HG02759 (cell line): Measurements from ENCODE around the gene GRB2.
A peak's percentile ranks its signal among the peaks of the same experiment; 100 is the strongest.
"Not testable (repeated sequence)": the region's sequence is repeated elsewhere in the genome, so short reads cannot be mapped to it uniquely, and the experiment has no call there.

Experiments
- ATAC-seq: cut with Tn5 transposase; IDR thresholded peaks from one replicate; pipeline ENCODE4 v1.9.1; 2021; ENCODE audit warnings: mild to moderate bottlenecking, moderate library complexity; ENCODE audit not compliant: unreplicated experiment

Gene GRB2

DNA sequence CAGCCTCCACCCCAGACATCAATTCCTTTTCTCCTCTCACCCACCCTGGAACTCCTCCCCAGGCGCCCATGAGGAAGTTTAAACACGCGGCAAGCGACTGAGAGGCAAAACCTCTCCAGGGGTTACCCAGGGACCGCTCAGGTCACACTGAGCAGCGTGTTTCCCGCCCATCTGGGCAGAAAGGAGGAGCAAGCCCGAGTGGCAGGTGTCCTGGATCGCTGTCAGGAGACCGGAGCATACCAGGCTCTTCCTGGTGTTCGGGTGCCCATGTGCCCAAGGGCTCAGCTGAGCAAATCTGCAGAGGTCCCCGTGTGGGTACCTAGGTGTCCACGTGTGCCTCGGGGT lies 116.7 kb downstream of the GRB2 start:
- peak; percentile 4 for ATAC-seq

DNA sequence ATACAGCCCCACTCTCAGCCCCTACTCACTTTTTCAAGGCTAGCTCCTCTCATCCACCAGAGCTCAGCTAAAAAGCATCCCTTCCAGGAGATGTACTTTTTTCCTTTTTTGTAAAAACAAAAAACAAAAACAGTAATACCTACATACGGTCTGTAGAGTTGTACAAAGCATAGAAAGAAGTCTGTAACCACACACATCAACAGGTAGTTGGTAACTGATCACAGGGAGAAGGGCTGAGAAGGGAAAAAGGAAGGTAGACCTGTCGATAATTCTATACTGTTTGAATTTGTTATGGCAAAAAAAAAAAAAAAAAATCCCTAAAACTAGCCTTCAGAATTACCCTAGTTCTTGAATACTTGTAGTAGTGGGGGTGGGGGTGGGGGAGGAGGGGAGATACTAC lies 117.1 kb downstream of the GRB2 start:
- no peak for ATAC-seq

DNA sequence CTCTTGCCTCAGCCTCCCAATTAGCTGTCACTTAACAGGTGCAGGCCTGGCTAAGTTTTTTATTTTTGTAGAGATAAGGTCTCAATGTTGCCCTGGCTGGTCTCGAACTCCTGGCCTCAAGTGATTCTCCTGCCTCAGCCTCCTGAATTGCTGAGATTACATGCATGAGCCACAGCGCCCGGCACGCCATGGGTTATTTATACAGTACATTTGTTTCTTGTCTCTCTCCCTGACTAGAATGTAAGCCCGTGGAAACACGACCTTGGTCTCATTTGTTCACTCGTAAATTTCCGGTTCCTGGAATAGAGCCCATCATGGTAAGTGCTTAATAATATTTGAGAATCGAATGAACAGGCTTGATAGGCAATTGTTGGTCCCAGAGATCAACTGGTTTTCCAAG lies 118.3 kb downstream of the GRB2 start:
- no peak for ATAC-seq

DNA sequence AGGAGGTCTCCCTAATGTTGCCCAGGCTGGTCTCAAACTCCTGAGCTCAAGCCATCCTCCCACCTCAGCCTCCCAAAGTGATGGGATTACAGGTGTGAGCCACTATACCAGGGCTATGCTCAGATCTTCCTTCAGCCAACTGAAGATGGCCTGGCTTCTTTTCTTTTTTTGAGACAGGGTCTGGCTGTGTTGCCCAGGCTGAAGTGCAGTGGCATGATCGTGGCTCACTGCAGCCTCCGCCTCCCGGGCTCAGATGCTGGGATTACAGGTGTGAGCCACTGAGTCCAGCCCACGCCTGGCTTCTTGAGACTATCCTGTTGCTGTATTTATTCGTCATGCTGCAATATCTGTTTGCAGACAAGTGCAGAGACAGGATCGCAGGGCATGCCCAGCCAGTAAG lies 120.4 kb downstream of the GRB2 start:
- no peak for ATAC-seq

DNA sequence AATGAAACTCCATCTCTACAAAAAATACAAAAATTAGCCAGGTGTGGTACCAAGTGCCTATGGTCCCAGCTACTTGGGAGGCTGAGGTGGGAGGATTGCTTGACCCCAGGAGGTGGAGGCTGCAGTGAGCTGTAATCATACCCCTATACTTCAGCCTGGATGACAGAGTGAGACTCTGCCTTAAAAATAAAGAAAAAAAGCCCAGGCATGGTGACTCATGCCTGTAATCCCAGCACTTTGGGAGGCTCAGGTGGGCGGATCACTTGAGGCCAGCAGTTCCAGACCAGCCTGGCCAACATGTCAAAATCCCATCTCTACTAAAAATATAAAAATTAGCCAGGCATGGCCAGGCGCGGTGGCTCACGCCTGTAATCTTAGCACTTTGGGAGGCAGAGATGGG lies 125.3 kb downstream of the GRB2 start:
- not testable (repeated sequence) for ATAC-seq

DNA sequence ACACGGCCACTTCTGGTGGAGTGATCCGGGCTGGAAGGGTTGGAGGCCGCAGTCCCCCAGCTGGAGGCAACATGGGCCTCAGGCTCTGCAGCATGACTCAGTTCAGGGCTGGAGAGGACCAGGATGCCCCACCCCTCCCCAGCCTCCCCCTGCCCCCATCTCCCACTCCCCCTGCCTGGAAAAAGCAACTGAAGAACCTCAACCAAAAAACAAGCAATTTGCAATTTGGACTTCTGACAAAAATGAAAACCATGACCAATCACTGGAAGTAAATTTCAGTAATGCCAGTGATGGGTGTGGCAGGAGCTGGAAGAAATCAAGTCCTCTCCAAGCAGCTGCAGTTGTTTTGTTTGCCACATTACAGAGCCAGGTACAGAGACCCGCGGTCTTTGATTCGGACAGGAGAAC lies 127.8 kb downstream of the GRB2 start:
- ATAC-seq = no peak

DNA sequence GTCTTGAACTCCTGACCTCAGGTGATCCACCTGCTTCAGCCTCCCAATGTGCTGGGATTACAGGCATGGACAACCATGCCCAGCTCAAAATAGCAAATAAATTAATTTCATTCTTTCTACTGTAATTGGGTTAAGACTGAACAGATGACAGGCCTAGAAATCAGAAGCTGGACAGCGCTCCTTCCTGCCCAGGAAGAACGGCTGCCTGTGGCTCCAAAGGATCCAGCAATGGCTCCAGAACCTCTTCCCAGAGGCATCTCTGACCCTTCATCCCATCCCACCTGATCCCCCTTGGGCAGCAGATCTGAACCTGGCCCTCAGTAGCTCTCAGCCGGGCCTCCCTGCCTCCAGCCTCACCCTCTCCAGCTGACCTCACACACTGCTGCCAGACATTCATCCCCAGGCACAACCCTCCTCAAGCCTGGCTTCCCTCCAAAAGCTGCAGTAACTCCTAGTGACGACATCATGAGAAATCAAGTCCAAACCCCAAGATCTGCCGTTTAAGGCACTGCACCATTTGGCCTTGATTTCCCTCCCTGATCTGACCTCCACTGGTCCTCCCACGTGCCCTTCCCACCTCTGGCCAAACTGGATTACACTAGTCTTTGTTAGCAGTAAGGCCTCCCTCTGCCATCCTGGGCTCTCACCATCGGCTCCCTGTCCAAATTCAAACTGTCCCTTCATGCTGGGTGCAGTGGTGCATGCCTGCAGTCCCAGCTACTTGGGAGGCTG lies 131.3 kb downstream of the GRB2 start:
- ATAC-seq = no peak

DNA sequence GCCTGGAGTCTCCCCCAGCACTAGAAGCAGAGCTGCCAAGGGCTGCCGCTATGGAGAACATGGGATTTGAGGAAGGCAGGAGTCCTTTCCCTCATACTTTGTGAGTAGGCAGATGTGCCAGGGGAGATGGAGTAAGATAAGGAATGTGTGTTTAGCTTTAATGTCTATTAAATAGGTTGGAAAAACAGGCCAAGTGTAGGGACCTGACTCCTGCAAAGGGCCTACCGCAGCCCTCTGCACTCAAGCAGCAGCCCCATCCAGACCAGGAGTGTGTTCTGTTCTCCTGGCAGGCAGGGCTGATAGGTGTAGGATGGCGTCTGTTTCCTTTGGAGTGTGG lies 132.7 kb downstream of the GRB2 start:
- no peak for ATAC-seq

DNA sequence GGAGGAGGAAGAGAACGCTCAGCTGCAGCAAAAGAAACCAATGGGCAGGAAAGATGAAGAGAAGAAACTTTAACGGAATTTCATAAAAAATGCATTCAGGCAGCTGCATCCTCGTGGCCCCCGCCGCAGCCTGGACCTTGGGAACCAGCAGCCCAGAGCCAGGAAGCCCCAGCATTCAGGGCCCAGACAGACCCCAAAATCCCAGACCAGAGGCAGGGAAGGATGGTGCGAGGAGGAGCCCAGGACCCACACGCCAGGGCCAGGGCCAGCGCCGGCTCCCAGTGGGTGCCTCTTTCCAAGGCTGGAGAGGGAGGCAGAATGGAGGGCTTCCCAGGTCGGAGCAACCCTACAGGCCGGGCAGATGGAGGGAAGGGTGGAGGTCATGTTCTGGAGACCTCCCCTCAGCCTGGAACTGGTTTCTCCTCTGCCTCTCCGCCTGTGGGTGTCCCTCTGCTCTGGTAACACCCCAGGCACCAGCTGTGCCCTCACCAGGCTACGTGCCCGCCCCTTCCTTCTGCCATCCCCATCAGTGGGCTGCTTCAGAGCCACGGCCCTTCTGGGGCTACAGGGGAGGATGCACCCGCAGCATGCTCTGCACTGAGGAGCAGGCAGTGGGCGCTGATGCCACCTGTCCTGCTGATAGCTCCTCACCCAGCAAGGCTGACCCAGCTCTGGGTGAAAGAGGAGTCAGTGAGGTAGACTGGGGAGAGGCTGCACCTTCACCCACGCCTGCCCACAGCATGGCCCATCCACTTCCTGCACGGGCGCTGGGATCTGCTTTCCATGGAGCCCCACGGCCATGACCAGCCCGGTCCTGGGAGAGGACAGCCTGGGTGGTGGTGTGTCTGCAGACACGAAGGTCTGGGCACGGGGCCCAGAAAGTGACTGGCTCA lies 133.3 kb downstream of the GRB2 start:
- no peak for ATAC-seq

DNA sequence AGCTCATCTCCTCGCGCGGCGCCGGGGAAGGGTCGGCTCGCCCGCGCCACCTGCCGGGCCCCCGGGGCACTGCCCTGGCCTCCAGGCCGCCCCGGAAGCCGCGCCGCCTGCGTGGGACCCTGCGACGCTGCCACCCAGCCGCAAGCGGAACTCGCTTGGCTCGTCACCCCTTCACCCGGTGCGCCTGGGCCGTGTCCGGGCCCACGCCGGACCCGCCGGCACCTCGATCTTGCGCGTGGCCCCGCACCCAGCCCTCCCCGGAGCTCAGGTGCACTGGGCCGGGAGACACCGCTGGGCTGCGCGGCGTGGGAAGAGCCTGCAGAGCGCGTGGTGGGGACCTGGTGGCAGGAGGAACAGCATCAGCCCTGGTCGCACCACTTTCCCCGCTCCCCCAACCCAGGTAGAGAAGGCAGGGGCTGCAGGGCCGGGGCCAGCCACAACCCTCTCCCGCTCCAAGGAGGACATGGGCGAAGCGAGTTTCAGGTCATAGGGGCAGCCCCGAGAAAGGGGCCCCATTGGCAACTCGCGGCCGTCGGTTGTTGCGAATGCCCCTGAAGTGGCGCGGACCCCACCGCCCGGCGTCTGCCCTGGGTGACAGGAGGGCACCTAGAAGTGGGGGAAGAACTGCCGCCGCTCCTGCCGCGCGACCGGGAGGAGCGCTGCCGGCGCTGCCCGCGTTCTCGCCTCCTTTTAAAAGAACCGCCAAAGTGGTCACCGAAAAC lies 134.1 kb downstream of the GRB2 start:
- ATAC-seq = peak; percentile 78

DNA sequence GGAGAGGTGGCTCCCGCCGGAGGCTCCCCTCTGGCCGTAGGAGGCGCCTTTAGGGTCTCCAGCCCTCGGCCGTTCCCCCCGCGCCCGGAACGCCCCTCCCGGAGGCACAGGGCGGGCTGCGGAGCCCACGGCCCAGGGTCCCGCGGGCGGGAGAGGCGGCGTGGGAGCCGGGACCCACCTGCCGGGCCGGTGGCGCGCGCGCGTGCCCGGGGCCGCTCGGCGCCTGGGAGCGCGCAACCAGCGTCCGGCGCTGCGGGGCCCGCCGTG lies 134.6 kb downstream of the GRB2 start, which contains the start of gene MIF4GD:
MIF4GD (minus strand) TSS at position 266 of the 267 bp plus-strand sequence. CDS start 1,036 bp downstream, outside the sequence.
- ATAC-seq = no peak

DNA sequence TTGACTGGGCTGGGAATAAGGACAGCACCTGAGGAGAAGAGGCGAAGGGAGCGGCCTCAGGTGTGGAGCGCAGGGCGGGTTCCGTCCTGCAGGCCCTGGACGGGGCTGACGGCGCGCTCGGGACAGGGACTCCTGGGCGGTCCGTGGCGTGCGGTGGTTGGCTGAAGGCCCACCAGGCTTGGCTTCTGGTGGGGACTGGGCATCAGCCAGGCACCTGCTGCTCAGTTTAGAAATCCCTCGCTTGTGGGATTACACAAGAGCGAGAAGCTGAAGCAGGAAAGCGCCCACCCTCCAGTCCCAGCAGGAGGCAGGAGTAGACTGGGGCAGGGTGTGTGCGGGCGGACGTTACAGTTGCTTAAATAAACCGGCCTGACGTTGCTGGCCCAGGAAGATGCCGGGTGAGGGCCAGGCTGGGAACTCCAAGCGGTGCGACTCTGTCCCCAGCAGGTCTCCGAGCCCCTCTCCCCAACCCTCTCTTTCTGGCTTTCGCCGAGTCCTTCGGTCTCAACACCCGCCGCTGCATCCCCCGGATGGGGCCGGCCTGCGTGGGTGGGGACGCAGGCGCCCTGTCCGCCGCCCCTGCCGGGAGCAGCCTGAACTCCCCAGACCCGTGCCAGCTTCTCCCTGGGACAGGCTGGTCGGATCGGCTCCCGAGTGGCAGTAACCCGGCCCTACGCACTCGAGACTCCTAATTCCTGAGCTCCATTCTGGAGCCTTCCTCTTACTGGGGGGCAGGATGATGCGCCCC lies 135.1 kb downstream of the GRB2 start:
- peak; percentile 51 for ATAC-seq

DNA sequence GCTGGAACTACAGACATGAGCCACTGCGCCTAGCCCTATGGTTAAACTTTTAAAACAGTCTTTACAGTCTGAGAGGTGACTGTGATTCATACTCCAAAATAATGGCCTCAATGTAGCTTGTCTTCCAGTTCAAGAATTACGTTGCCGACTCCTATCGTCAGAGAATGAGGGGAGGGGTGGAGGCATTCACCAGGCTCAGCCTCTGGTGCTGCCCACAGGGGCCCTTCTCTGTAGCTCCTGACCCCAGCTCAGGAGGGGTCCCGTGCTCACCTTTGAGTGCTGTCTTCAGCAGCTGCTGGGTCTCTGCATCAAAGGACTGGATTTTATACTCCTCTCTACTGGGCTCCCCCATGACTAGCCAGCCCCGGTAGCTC lies 135.6 kb downstream of the GRB2 start:
- no peak for ATAC-seq
